ENCODE measurements around the gene TMTC4.
A peak's percentile ranks its signal among the peaks of the same experiment; 100 is the strongest.

TMTC4 gene

DNA sequence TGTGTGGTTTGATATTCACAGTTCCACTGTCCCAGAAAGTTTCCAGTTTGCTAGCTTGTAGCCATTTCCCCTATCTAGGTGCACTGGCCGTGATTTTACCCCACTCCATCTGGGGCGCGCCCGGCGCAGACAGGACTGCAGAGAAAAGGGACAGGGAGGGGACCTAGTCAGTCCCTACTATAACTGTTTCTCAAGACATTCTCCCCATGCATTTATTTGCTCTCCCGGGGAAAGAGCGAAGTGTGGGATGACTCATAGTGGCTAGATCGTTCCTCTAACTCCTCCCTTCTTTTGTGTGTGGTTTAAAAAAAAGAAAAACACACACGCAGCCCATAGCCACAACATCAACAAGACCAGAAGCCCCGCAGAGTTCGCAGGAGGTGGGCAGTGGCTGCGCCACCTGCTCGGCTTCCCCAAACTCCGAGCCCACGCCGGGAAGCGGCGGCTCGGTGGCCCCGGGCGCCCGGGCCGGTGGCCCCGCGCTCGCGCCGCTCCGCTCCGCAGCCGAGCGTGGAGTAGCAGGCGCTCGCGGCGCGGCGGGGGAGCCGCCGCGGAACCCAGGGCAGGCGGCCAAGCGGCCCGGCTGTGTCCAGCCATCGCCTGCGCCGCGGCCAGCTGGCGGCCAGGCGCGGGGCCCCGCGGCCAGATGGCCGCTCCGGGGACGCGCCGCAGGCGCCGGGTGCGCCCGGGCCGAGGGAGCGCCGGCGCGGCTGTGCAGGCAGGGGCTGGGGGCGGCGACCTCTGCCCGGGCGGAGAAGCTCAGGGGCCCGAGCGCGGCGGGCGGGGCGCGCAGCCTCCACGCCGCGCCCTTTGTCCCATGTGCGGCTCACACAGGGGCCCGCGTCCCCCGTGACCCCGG, 653 bp downstream of the TMTC4 start (continued):
- TF ChIP-seq, protein P1, sequence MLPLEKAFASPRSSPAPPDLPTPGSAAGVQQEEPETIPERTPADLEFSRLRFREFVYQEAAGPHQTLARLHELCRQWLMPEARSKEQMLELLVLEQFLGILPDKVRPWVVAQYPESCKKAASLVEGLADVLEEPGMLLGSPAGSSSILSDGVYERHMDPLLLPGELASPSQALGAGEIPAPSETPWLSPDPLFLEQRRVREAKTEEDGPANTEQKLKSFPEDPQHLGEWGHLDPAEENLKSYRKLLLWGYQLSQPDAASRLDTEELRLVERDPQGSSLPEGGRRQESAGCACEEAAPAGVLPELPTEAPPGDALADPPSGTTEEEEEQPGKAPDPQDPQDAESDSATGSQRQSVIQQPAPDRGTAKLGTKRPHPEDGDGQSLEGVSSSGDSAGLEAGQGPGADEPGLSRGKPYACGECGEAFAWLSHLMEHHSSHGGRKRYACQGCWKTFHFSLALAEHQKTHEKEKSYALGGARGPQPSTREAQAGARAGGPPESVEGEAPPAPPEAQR (tag by site-specific recombination; IDR thresholded peaks at IDR 0.05): no peak
- TF ChIP-seq ZNF433 (tag by site-specific recombination; IDR thresholded peaks at IDR 0.05; ENCODE audit: low read depth): no peak
- no peak for TF ChIP-seq ZSCAN5A (tag by site-specific recombination; IDR thresholded peaks at IDR 0.05)
- no peak for TF ChIP-seq ZNF777 (tag by site-specific recombination; IDR thresholded peaks at IDR 0.05; ENCODE audit: borderline replicate concordance)
- no peak for TF ChIP-seq BCL11B (tag by site-specific recombination; IDR thresholded peaks at IDR 0.05; ENCODE audit: low read depth)
- no peak for TF ChIP-seq ZNF555 (tag by site-specific recombination; conservative IDR thresholded peaks at IDR 0.05)
- no peak for TF ChIP-seq ZNF654 (tag by site-specific recombination; IDR thresholded peaks at IDR 0.05; ENCODE audit: low read depth)
- TF ChIP-seq GLI4 (tag by site-specific recombination; IDR thresholded peaks at IDR 0.05): no peak
- no peak for TF ChIP-seq ZNF549 (tag by site-specific recombination; IDR thresholded peaks at IDR 0.05)
- TF ChIP-seq ZNF423 (tag by site-specific recombination; IDR thresholded peaks at IDR 0.05): no peak
- peak; percentile 59 for TF ChIP-seq ZNF335 (tag by site-specific recombination; conservative IDR thresholded peaks at IDR 0.05)
- TF ChIP-seq ZNF292 (tag by site-specific recombination; IDR thresholded peaks at IDR 0.05; ENCODE audit: borderline replicate concordance, low read depth): no peak
- no peak for TF ChIP-seq ZNF560 (tag by site-specific recombination; IDR thresholded peaks at IDR 0.05; ENCODE audit: borderline replicate concordance)
- TF ChIP-seq, protein P2, sequence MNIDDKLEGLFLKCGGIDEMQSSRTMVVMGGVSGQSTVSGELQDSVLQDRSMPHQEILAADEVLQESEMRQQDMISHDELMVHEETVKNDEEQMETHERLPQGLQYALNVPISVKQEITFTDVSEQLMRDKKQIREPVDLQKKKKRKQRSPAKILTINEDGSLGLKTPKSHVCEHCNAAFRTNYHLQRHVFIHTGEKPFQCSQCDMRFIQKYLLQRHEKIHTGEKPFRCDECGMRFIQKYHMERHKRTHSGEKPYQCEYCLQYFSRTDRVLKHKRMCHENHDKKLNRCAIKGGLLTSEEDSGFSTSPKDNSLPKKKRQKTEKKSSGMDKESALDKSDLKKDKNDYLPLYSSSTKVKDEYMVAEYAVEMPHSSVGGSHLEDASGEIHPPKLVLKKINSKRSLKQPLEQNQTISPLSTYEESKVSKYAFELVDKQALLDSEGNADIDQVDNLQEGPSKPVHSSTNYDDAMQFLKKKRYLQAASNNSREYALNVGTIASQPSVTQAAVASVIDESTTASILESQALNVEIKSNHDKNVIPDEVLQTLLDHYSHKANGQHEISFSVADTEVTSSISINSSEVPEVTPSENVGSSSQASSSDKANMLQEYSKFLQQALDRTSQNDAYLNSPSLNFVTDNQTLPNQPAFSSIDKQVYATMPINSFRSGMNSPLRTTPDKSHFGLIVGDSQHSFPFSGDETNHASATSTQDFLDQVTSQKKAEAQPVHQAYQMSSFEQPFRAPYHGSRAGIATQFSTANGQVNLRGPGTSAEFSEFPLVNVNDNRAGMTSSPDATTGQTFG (tag by site-specific recombination; IDR thresholded peaks at IDR 0.05; ENCODE audit: borderline replicate concordance): no peak
- TF ChIP-seq ZNF2 (tag by site-specific recombination; IDR thresholded peaks at IDR 0.05): no peak
- TF ChIP-seq ZNF670 (tag by site-specific recombination; IDR thresholded peaks at IDR 0.05; ENCODE audit: low read depth): no peak
- TF ChIP-seq ZNF707 (tag by site-specific recombination; IDR thresholded peaks at IDR 0.05): no peak
- TF ChIP-seq ZNF19 (tag by site-specific recombination; IDR thresholded peaks at IDR 0.05; ENCODE audit: low read depth): no peak
- no peak for TF ChIP-seq BCL6B (tag by site-specific recombination; IDR thresholded peaks at IDR 0.05)
- TF ChIP-seq ZNF704 (tag by site-specific recombination; IDR thresholded peaks at IDR 0.05): no peak
- 0 out of 2 replicates have a peak, but pooled peaks have one; percentile 44 for TF ChIP-seq IKZF3 (tag by site-specific recombination; IDR thresholded peaks at IDR 0.05)
- TF ChIP-seq ZNF366 (tag by site-specific recombination; conservative IDR thresholded peaks at IDR 0.05): 0 out of 2 replicates have a peak, but pooled peaks have one; percentile 33
- no peak for TF ChIP-seq SETDB1 (IDR thresholded peaks at IDR 0.05; ENCODE audit: insufficient read length, low read length)
- no peak for TF ChIP-seq ZNF223 (tag by site-specific recombination; IDR thresholded peaks at IDR 0.05)
- no peak for TF ChIP-seq ZNF266 (tag by site-specific recombination; IDR thresholded peaks at IDR 0.05; ENCODE audit: low read depth)
- no peak for TF ChIP-seq ZNF146 (tag by site-specific recombination; IDR thresholded peaks at IDR 0.05)
- TF ChIP-seq ZNF548 (tag by site-specific recombination; IDR thresholded peaks at IDR 0.05): no peak
- TF ChIP-seq ZNF600 (tag by site-specific recombination; IDR thresholded peaks at IDR 0.05): no peak
